SU-DHL-6 (cell line): ENCODE results near the gene TYW3.
"Not testable (repeated sequence)": the region's sequence is repeated elsewhere in the genome, so short reads cannot be mapped to it uniquely, and the experiment has no call there.

Experiments
- H2AFZ ChIP-seq: fragments of 200-600 bp; sonication (generic); 2 replicates; pipeline ENCODE4 v1.6.1; 2014; ENCODE audit warnings: low read depth, mild to moderate bottlenecking, moderate library complexity, mixed read lengths, antibody characterized with exemption, low read length; ENCODE audit not compliant: severe bottlenecking
- H3F3A ChIP-seq: fragments of 200-600 bp; shearing (Covaris generic); 2 replicates; pipeline ENCODE4 v1.6.0; 2016; ENCODE audit warnings: antibody characterized with exemption, mild to moderate bottlenecking; ENCODE audit not compliant: insufficient read depth
- H3K27ac ChIP-seq: fragments of 200-600 bp; sonication (generic); 2 replicates; pipeline ENCODE4 v1.5.1; 2016; ENCODE audit warnings: low read depth, mild to moderate bottlenecking, low read length, moderate library complexity, mixed read lengths
- H3K27me3 ChIP-seq: fragments of 200-600 bp; sonication (generic), shearing (Covaris generic); 2 replicates; pipeline ENCODE4 v1.6.0; 2014; ENCODE audit warnings: mild to moderate bottlenecking, low read length
- H3K36me3 ChIP-seq: fragments of 200-600 bp; sonication (generic); 2 replicates; pipeline ENCODE4 v1.6.1; 2014; ENCODE audit warnings: mild to moderate bottlenecking, low read length, mixed read lengths
- H3K4me2 ChIP-seq: fragments of 300-600, 200-600 bp; shearing (Covaris generic), sonication (generic); 2 replicates; pipeline ENCODE4 v1.6.0; 2014; ENCODE audit warnings: low read length, low read depth, mild to moderate bottlenecking; ENCODE audit not compliant: poor library complexity, severe bottlenecking
- H3K4me3 ChIP-seq: fragments of 200-600 bp; sonication (generic); 2 replicates; pipeline ENCODE4 v1.5.1; 2014; ENCODE audit warnings: antibody characterized with exemption, low read length, mild to moderate bottlenecking, mixed read lengths; ENCODE audit not compliant: insufficient read depth, poor library complexity, severe bottlenecking
- H3K79me2 ChIP-seq: fragments of 200-600 bp; sonication (generic); 2 replicates; pipeline ENCODE4 v1.6.1; 2014; ENCODE audit warnings: mild to moderate bottlenecking, low read length, moderate library complexity; ENCODE audit not compliant: insufficient read depth
- H3K9ac ChIP-seq: fragments of 200-600 bp; sonication (generic); 2 replicates; pipeline ENCODE4 v1.7.0; 2014; ENCODE audit warnings: mild to moderate bottlenecking, low read length
- H3K9me2 ChIP-seq: fragments of 200-600 bp; sonication (generic); replicated peaks from 2 replicates; pipeline ENCODE4 v1.6.1; 2014; ENCODE audit warnings: low read length; ENCODE audit not compliant: insufficient read depth
- H3K9me3 ChIP-seq: fragments of 200-600 bp; sonication (generic); 2 replicates; pipeline ENCODE4 v1.6.1; 2014; ENCODE audit warnings: low read length, mixed read lengths; ENCODE audit not compliant: insufficient read depth
- H4K20me1 ChIP-seq: fragments of 200-600 bp; sonication (generic); 2 replicates; pipeline ENCODE4 v1.6.1; 2014; ENCODE audit warnings: low read depth, mild to moderate bottlenecking, antibody characterized with exemption, low read length, moderate library complexity, mixed read lengths
- CTCF ChIP-seq: fragments of 200-600 bp; sonication (generic); IDR thresholded peaks from one replicate; pipeline ENCODE4 v1.5.1; 2017; ENCODE audit warnings: antibody characterized with exemption, mild to moderate bottlenecking, low read length, moderate library complexity; ENCODE audit not compliant: insufficient read depth, poor library complexity, severe bottlenecking
- EZH2phosphoT487 ChIP-seq: fragments of 200-600 bp; sonication (generic), shearing (Covaris generic); conservative IDR thresholded peaks from 2 replicates; pipeline ENCODE4 v1.6.1; 2018; ENCODE audit warnings: mild to moderate bottlenecking, antibody characterized with exemption, low read length, moderate library complexity, mixed read lengths

The TYW3 gene

GRCh38 chr1:74753104-74753503 lies 20.2 kb downstream of the TYW3 start:
- 0 out of 2 replicates have a peak, but pooled peaks cover 3% of the 10 kb centered on the region for H3K9me3 ChIP-seq
- no peaks in the 10 kb centered on the region for H3K79me2 ChIP-seq
- no peaks in the 10 kb centered on the region for H3K9me2 ChIP-seq
- H2AFZ ChIP-seq, result no peak overlapping the region
- H3K27me3 ChIP-seq, result no peaks in the 10 kb centered on the region
- H3K9ac ChIP-seq, result no peak overlapping the region
- TF ChIP-seq CTCF, result no peak
- no peak for TF ChIP-seq EZH2phosphoT487
- H3K27ac ChIP-seq, result no peak overlapping the region
- H4K20me1 ChIP-seq, result no peaks in the 10 kb centered on the region
- no peak overlapping the region for H3K4me3 ChIP-seq
- H3F3A ChIP-seq, result no peaks in the 10 kb centered on the region
- peaks cover 47% of the 10 kb centered on the region for H3K36me3 ChIP-seq
- H3K4me2 ChIP-seq, result no peak overlapping the region

- Histone ChIP-seq H2AFZ (no peak overlapping the region), H3K9me2 (no peaks in the 10 kb centered on the region), H3K4me2 (no peak overlapping the region), H3K4me3 (no peak overlapping the region), H3K36me3 (peaks cover 52% of the 10 kb centered on the region), H3K27me3 (no peaks in the 10 kb centered on the region), H3F3A (no peaks in the 10 kb centered on the region), H3K79me2 (no peaks in the 10 kb centered on the region), H4K20me1 (no peaks in the 10 kb centered on the region), H3K9me3 (0 out of 2 replicates have a peak, but pooled peaks cover 3% of the 10 kb centered on the region), H3K27ac (no peak overlapping the region), H3K9ac (no peak overlapping the region)
- no peak for TF ChIP-seq CTCF
- TF ChIP-seq EZH2phosphoT487, result no peak
Measured at GRCh38 chr1:74755475-74755874, 22.5 kb downstream of the TYW3 start.

- H3F3A ChIP-seq, H3K79me2 ChIP-seq, H3K9ac ChIP-seq, H3K9me2 ChIP-seq, H3K9me3 ChIP-seq, H3K27ac ChIP-seq, H3K4me3 ChIP-seq, H4K20me1 ChIP-seq, H3K4me2 ChIP-seq, H2AFZ ChIP-seq, H3K27me3 ChIP-seq: not testable (repeated sequence)
- H3K36me3 ChIP-seq, result peaks cover 61% of the 10 kb centered on the region
Measured at GRCh38 chr1:74756650-74757049, 23.7 kb downstream of the TYW3 start.

- no peak overlapping the region for H3K9ac ChIP-seq
- no peak overlapping the region for H2AFZ ChIP-seq
- H3K9me3 ChIP-seq, result no peaks in the 10 kb centered on the region
- H4K20me1 ChIP-seq, result no peaks in the 10 kb centered on the region
- H3K9me2 ChIP-seq, result no peaks in the 10 kb centered on the region
- H3K36me3 ChIP-seq, result peaks cover 15% of the 10 kb centered on the region
- H3K79me2 ChIP-seq, result no peaks in the 10 kb centered on the region
- no peak overlapping the region for H3K27ac ChIP-seq
- no peak overlapping the region for H3K4me3 ChIP-seq
- TF ChIP-seq EZH2phosphoT487, result no peak
- TF ChIP-seq CTCF, result no peak
- H3K4me2 ChIP-seq, result no peak overlapping the region
- no peaks in the 10 kb centered on the region; the same call in 1 of the 2 replicates for H3F3A ChIP-seq
- no peaks in the 10 kb centered on the region for H3K27me3 ChIP-seq
Measured at GRCh38 chr1:74763807-74764206, 30.9 kb downstream of the TYW3 start.
